HG02981 (cell line): Measurements from ENCODE around the gene CELF2.

Experiments
- ATAC-seq: cut with Tn5 transposase; IDR thresholded peaks from one replicate; pipeline ENCODE4 v1.9.1; 2021; ENCODE audit warnings: mild to moderate bottlenecking, moderate library complexity; ENCODE audit not compliant: unreplicated experiment

CELF2 gene

DNA sequence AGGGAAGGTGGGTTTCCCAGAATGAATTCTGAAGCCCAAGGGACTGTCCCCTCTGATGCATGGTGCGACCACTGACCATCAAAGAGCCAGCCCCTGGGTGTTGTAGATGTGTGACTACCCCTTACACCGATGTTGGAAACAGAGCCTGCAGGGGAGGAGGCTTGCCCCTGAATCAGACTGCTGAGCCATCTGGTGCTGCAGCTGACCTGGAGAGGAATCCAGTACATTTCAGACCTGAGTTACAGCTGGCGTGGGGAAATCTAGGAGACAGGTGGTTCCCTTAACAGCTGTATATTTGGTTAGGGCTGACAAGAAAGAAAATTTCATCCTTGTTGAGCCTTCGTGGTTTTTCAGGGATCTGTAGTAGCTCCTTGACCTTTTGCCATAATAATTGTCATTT is 195.5 kb downstream of the CELF2 start:
- no peak for ATAC-seq

DNA sequence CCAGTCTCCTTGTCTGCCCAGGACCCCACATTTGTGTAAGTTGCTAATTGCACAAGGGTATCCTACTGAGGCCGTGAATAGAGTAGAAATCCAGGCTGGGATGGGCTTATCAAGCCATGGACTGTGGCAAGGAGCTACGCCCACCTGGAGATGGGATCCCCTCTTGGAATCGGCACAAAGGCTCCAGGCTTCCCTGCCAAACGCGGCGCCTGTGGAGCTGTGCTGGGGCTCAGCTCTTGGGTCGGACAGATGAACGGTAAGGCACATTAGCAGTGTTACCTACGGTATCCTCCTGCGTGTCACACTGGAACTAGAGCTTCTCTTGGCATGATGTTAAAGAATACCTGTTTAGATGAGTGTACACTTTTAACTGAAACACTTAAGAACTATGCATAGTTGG is 196.7 kb downstream of the CELF2 start:
- ATAC-seq, result no peak

DNA sequence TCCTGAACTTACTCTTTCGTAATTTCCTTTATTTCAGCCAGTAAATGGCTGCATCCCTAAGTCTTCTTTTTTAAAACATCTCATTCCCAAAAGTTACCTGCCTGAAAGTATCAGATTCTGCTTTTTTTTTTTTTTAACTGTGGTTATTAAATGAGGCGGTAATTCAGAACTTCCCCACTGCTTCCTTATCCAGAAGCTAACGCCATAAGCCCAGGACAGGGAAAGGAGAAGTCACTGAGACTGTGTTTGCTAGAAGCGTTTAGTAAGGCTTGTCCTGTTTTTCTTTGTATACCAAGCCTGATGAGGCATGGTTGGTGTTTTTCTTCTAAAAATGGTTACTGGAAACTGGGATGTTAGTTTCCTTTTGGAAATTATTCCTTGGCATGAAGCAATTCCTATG is 197.8 kb downstream of the CELF2 start:
- ATAC-seq, result no peak

DNA sequence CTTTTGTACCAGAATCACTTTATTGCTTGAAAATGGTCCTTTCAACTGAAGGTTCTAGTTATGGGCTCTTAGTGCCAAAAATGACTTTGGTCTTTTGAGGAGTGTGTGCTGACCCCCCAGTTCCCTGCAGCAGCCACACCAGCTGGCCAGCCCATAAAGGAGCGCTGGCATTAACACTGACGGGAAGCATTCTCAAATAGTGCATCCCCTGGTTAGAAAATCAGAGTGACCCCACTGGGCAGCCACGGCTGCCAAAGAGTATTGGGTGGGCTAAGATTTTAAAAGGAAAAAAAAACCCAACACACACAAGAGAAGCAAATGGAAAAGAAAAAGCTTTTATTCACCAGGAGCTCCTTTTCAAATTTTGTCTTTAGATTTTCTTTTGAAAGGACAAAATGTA is 199.8 kb downstream of the CELF2 start:
- ATAC-seq, result no peak

DNA sequence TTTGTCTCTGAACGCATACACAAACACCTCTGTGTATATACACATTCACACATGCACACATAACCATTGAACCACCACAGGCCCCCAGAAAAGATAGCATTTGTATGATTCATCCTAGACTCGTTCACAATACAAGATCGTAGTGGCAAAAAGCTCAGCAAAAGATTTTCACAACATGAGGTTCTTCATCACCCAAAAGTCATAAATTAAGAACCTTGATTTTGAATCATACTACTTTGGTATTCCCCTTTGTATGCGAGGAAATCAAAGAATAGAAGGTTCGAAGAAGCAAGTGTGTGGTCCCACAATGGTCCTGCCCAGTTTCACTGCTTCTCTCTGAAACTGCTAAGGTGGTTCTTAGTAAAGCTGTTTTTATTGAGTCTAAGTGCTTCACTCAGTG is 200.7 kb downstream of the CELF2 start:
- ATAC-seq, result no peak

DNA sequence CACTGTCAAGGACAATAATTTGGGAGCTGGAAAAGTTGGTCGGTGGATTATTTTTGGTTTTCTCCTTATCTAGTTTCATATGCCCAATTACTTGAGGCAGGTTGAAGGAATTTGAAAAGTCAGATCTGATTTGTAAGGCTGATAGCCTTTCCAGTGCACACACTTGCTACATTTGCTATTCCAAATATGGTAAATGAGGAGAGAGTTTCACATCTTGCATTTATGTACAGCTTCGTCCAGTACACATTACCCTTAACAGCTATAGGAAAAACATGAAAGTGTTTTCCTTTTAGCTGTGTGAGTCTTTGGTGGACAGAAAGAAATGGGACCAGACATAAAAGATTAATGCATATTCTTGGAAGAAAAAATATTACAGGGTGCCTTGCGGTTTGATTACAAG is 201.8 kb downstream of the CELF2 start:
- no peak for ATAC-seq

DNA sequence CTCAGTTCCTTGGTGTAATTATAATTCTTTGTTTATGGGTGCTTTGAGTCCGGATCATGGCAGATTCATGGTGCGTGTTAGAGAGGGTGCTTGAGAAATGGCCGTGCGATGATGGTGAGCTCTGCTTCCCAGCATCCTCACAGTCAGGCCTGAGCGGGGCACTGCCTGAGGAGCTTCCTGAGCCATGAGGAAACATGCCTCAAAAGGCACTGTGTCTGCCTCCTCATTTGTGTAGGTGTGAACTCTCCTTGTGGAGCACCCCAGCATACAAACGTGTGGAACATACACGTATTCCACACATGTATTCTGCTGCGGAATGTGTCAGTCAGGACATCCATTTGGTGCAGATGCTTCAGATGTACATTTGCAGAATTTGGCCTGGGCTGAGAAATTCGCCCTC is 205.4 kb downstream of the CELF2 start:
- no peak for ATAC-seq

DNA sequence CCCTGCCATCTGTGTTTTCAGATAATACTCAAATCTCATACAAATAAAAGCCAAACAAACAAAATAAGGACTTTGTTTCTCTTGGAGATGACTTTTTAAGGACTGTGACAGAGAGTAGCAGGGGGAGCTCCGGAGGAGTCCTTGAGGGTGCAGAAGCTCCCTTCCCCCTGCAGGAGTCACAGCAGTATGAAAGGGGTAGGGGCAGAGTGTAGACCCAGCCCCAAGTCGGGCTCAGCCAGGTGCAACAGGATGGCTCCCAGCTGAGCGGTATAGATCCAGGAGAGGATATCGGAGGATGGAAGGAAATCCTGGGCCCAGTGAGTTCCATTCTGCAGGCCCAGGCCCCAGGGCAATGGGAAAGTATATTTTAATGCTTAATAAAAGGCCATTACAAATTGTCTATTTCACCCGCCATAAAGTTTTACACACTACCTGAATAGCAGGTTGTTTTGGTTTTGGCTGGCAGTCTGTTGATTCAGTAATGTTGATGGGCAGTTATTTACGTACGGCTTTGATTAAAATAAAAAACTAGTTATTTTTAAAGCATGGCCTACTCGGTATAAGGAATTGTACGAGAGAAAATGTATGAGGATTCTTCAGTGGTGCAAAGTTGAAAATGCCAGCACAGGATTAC is 206.0 kb downstream of the CELF2 start:
- no peak for ATAC-seq

DNA sequence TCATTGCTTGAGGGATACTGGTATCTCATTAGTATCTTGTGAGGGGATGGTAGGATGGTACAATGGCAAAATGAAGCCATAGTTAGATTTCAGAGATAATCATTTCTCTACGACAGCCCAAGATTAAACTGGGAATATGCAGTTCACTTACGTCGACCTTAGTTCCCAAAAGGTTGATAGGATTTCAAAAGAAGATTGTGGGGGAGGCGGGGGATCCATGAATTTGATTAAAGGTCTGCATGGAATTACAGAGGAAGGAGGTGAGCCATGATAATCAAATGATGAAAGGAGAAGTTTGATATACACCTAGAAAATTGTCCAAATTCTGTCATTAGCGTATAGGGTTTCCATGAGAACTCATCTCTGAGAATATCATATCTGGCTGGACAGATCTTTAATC is 206.6 kb downstream of the CELF2 start:
- no peak for ATAC-seq

DNA sequence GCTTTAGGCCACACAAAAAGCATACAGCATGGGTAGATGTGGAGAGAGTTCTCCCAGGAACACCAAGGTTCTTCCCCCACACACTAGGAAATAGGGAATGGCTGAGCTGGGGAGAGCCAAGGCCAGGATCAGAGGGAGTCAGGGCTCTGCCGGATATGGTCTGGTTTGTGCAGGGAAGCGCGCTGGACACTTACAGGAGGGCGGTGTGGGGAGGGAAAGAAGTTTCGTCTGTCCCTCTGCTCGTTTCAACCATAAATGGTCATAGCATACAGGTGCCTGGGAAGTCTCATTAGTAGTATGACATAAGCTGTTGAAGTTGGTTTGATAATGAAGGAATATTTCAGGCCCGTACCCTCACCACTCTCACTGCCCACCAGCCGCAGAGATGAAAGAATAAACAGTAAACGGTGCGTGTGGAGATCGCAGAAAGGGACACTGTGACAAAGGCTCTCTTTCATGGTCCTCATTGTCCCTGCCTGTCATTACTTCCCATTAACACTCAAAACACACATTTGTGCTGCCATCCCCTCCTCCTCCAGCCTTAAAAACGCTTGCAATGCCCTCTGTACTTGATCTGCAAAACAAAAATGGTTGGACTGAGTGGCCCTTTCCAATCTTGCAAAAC is 207.2 kb downstream of the CELF2 start:
- ATAC-seq, result no peak

DNA sequence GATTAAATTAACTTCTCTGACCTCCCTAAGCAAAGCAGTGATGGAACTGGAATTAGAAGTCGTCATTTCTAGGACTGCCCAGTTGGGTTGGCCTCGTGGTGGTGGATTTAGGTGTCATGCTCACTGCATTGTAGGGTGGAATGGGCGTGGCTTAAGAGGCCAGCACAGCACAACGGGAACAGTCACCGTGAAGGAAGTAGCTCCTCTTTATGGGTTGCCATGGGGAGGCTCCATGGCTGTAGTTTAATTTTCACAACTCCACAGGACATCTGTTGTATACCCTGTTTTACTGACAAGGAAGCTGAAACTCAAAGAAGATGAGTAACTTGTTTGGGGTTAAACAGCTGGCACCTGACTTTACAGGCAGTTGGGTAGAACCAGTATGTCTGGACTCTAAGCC is 208.3 kb downstream of the CELF2 start:
- peak; percentile 67 for ATAC-seq

DNA sequence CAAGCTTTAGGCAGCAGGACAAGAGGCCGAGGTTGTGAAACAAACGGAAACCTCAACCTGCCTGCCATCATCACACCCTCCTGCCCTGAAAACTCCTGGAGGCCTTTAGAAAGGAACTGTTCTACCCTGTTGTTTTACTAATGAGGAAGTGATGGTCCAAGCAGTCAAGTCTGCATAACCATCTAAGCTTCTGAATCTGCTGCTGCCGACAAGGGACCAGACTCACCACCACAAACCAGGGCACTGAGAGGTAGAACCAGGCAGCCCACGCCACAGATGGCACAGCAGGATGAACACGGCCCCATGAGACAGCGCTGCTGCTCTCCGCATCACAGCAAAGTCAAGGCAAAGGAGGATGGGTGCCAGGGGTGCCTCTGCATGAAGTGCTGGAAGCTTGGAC is 209.4 kb downstream of the CELF2 start:
- ATAC-seq, result peak; percentile 47

DNA sequence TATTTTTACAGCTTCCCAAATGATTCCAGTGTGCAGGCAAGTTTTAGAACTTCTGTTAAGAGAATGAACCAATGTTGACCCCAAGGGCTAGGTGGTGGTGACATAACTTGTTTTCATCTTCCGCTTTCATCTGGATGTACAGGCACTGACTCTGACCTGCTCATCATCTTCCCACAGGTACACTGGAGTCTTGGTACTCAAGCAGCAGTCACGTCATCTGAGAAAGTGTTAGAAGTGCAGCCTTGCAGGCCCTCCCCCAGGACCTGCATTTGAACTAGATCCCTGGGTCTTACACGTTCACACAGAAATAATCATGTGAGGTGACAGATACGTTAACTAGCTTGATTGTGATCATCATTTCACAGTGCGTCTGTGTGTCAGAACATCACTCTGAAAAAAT is 212.2 kb downstream of the CELF2 start:
- no peak for ATAC-seq

DNA sequence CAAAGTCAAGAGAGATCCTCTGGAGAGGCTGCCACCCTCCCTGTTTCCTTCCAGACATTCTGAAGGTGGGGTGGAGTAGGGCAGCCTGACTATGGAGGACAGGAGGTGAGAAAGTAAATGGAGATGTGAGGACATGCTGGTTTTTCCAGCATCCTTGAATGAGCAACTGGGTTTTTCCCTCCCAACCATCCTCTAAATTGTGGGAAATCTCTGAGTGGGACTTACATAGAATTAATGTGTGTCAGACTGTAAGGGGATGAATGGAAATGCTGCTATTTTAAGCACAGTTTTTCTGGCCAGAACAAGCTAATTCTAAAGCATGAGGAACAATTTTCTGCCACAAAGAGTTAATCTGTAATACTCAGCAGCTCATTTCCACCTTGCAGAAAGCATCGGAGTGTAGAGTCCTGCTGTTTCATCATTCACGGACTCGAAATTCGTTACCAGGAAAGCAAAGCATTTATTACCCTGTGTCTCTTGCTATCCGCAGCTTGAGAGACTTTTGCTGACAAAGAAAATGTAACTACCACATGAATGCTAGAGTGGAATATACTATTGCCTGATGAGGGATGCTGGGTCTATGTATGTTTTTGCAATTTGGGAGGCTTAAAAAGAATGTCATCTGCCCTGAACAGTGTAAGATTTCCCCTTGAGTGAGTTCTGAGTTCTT is 213.0 kb downstream of the CELF2 start:
- no peak for ATAC-seq

DNA sequence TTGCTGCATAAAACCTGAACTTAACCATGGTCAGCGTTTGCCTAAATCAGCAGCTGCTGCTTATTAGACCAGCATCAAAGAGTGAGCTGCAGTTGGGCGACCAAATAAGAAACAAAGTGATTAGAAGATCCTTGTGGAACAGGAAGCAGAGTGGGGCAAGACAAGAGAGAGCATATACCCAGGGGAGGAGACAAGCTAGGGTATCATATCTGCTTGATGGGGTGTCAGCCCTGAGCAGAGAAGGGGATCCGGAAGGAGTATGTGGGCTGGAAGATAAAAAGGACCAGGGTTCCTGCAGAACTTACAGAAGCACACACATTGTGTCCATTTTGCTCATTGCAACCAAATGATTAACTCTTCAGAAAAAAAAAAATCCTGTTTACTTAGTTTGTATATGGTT is 213.6 kb downstream of the CELF2 start:
- no peak for ATAC-seq

DNA sequence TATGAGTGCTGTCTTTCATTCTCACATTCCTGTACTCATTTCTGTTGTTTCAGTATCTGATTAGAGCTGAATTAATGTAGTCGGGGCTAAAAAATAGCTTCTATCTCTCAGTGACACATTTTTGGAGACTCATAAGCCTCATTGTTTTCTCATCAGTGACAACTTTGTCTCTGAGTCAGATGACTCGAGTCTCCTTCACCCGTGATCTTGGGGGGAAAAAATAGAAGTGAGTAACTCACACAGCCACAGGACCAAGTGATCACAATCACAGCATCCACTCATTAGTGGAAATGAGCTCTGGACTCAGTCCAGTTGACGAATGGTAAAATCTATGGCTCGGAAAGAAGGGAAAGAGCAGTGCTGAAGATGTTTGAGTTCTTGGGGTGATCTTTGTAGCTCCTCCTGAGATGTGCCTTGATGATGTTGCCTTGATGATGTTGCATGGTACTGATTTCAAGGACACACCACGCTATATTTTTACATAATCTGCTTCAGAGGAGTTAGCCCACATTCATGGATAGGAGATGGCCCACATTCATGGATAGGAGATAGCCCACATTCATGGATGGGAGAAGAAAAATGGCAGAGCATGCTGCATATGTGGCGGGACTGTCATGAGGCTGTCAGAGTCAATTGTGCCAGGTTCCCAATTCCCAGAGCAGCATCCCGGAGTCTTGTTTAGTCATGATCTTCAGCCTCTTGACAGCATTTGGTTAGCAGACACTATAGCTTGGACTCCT is 214.7 kb downstream of the CELF2 start:
- no peak for ATAC-seq

DNA sequence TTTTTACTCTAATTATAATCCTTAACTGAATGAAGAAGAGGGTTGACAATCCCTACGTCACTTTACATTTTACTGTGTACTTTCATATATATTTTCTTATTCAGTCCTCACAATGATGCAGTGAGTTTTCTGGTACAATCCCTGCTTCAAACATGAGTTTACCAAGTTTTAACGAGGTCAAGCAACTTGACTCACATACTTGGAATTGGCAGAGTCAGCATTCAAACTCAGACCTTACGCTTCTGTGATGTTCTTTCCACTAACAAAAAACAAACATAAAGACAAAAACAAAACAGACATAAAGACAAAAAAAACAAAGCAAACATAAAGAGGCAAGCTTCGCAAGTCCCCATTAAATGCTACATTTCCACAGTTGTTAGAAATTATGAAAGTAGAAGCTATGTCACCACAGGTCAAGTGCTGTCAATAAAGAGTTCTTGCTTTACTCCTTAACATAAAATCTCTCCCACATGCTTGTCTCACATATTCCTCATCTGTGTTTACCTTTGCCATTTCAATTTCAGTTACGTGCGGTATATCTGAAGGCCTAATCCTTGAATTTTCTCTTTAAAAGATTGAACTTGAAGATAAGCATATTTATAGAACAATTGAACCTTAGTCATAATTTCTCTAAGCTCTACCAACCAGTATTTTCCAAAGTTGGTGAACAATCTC is 217.3 kb downstream of the CELF2 start:
- no peak for ATAC-seq

DNA sequence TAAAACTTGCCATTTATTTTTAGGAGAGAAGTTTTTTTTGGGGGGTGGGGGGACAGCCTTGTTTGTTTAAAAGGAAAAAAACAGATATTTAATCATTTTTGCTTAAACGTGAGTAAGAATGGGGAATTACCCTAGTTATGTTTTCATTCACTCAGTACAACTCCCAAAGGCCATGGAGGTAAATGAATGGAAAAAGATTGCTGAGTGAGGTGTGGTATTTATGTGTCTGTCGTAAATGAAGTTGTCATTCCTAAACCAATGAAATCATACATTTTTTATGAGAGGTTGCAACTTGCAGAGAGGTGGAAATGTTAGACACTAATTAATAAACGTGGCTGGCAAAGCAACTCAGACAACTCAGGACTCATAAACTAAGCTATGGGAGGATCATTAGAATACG is 218.1 kb downstream of the CELF2 start:
- ATAC-seq, result no peak

DNA sequence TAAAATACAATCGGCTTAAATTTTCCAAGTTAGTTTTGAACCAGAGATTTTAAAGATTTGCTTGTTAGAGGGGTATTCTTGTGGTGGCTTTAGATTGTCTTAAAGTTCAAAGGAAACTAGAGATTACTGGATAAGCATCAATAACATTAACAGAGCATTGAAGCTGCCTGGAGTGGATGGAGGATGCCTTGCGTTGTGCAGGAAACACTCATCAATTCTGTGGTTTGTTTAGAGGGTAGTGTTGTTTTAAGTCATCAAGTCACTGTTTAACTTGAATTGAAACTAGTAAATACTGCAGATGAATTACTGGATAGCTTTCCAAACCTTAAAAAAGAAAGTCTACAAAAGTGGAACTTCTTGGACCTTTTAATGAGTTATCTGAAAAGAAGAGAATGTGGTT is 218.6 kb downstream of the CELF2 start:
- peak; percentile 79 for ATAC-seq

DNA sequence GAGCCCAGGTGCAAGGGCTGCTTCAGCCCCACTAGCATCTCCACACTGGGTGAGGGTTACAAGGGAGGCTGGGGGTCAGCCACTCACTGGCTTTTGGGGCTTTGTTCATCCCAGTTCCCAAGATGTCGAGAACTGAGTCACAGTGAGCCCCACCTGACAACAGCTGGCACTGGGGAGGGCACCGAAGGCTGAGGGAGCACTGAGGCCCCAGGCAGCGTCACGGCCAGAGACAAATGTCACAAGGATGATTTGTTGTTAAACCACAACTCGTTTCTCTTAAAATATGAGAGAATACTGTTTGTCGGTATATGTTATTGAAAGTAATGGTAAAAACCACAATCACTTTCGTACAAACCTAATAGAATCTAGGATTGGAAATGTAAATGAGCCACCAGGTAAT is 219.9 kb downstream of the CELF2 start:
- ATAC-seq, result peak; percentile 34

DNA sequence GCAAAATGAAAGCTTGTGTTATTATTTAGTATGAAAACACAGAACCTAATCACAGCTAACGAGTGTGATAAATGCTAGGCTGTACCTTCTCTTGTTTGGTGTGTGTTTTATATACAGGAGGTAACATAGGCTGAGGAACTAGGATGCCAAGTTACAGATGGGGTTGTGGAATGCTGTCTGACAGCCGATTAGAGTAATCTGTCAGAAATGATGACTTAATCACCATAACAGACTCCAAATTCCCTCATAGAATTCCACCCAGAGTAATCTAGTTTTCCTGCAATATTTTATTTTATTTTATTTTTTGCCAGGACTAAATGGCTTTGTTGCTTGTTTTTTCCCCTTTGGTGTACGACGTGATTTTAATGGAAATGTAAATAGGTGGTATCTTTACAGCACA is 221.2 kb downstream of the CELF2 start:
- no peak for ATAC-seq
